ENCODE measurements around the gene CATSPER1.

DNA sequence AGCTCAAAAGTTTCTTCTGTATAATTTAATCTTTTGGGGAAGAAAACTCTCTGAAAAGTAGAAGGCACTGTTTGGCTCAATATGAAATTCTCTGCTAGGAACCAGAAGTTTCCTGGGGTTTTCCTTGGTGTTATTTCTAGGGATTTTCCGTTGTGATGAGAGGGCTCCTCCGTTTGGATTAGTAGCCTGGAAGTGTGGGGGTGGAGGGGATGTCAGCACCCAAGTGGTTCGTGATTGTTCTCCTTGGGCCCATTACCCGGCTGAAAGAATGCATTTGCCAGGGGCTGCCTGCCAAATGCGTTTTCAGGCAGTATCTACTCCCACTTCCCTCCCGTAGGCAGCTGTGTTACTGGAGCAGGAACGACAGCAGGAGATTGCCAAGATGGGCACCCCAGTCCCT is 30.2 kb upstream of the CATSPER1 start:
- TF ChIP-seq, protein P1, sequence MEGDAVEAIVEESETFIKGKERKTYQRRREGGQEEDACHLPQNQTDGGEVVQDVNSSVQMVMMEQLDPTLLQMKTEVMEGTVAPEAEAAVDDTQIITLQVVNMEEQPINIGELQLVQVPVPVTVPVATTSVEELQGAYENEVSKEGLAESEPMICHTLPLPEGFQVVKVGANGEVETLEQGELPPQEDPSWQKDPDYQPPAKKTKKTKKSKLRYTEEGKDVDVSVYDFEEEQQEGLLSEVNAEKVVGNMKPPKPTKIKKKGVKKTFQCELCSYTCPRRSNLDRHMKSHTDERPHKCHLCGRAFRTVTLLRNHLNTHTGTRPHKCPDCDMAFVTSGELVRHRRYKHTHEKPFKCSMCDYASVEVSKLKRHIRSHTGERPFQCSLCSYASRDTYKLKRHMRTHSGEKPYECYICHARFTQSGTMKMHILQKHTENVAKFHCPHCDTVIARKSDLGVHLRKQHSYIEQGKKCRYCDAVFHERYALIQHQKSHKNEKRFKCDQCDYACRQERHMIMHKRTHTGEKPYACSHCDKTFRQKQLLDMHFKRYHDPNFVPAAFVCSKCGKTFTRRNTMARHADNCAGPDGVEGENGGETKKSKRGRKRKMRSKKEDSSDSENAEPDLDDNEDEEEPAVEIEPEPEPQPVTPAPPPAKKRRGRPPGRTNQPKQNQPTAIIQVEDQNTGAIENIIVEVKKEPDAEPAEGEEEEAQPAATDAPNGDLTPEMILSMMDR (IDR thresholded peaks at IDR 0.05; ENCODE audit: borderline replicate concordance, extremely low read depth, low read length, poor library complexity, severe bottlenecking): no peak
- no peak for TF ChIP-seq EZH2 (IDR thresholded peaks at IDR 0.05; ENCODE audit: borderline replicate concordance, low read depth, low read length, severe bottlenecking)

Data from DND-41 (cell line).